ENCODE data around the gene WRAP73.
"Not testable (repeated sequence)": the region's sequence is repeated elsewhere in the genome, so short reads cannot be mapped to it uniquely, and the experiment has no call there.

The WRAP73 gene

GRCh38 chr1:3597599-3597964, 52.3 kb downstream of the WRAP73 start:
- DNase-seq (ENCODE audit: low read depth), result no peak

- DNase-seq (ENCODE audit: low read depth), result no peak
These were observed 53.0 kb downstream of the WRAP73 start for GRCh38 chr1:3596663-3597598.

GRCh38 chr1:3595949-3596348, 54.0 kb downstream of the WRAP73 start:
- DNase-seq (ENCODE audit: low read depth), result no peak

- no peak for DNase-seq (ENCODE audit: low read depth)
These were observed 55.1 kb downstream of the WRAP73 start for GRCh38 chr1:3594706-3595377.

- DNase-seq (ENCODE audit: low read depth), result no peak
These were observed 56.2 kb downstream of the WRAP73 start for GRCh38 chr1:3593745-3594144.

GRCh38 chr1:3593334-3593733, 56.6 kb downstream of the WRAP73 start:
- DNase-seq (ENCODE audit: low read depth), result no peak

- DNase-seq (ENCODE audit: low read depth), result no peak
These were observed 58.7 kb downstream of the WRAP73 start for GRCh38 chr1:3590951-3591865.

- no peak for DNase-seq (ENCODE audit: low read depth)
These were observed 59.7 kb downstream of the WRAP73 start for GRCh38 chr1:3590139-3590763.

GRCh38 chr1:3588395-3588794, 61.5 kb downstream of the WRAP73 start:
- DNase-seq (ENCODE audit: low read depth), result no peak

- no peak for DNase-seq (ENCODE audit: low read depth)
These were observed 62.7 kb downstream of the WRAP73 start for GRCh38 chr1:3586986-3587759.

GRCh38 chr1:3585940-3586568, 63.8 kb downstream of the WRAP73 start:
- DNase-seq (ENCODE audit: low read depth), result no peak

GRCh38 chr1:3585353-3585868, 64.5 kb downstream of the WRAP73 start:
- DNase-seq (ENCODE audit: low read depth), result not testable (repeated sequence)

GRCh38 chr1:3584915-3585314, 65.0 kb downstream of the WRAP73 start:
- no peak for DNase-seq (ENCODE audit: low read depth)

- DNase-seq (ENCODE audit: low read depth), result not testable (repeated sequence)
These were observed 66.2 kb downstream of the WRAP73 start for GRCh38 chr1:3583751-3584150.

GRCh38 chr1:3581296-3582036, 68.4 kb downstream of the WRAP73 start:
- DNase-seq (ENCODE audit: low read depth), result no peak
